ENCODE data around the gene RAPGEF1. TPM values are rescaled to one million over a fixed set of nuclear protein-coding genes. Genes with fewer than 3 reads are reported as not detected.

Gene RAPGEF1
- total and polyA plus RNA-seq, 2 donors (not counting 3 experiments of a cell fraction or from before 2014, with no cell fraction given), result 50.0 to 124 TPM

DNA sequence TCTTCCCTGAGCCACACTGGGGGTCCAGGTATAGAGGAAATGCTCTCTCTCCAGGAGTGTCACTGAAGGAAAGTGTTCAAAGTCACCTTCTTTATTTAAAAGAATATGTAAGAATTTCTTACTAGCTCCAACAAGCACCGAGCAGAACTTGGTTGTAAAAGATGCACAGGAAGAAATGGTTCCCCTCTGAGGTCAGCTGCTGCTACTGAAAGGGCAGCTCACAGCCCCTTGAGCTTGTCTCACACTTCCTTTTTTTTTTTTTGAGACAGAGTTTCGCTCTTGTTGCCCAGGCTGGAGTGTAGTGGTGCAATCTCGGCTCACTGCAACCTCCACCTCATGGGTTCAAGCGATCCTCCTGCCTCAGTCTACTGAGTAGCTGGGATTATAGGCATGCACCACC, 117.4 kb downstream of the RAPGEF1 start:
- H3K4me1 ChIP-seq (ENCODE audit: control insufficient read depth, extremely low read depth, insufficient read depth, low read length), result peaks cover 9% of the 10 kb centered on the region
- POLR2A ChIA-PET, result no interaction called here
- no peak overlapping the region for H3K4me3 ChIP-seq (replicated peaks in 1 of 3; ENCODE audit: insufficient read depth in 1 of 3, low read depth in 1 of 3, low read length in 3 of 3)
- DNase-seq (ENCODE audit: low read depth, low spot score) (no peak), FAIRE-seq (no peak)
- H3K4me2 ChIP-seq (ENCODE audit: insufficient read depth, low read length), result no peak overlapping the region
- H3K9me1 ChIP-seq (replicated peaks; ENCODE audit: control insufficient read depth, extremely low read depth, insufficient read depth, low read length), result no peaks in the 10 kb centered on the region
- H3K9ac ChIP-seq (replicated peaks; ENCODE audit: extremely low read depth, insufficient read depth, low read length), result no peak overlapping the region
- BruUV-seq (replicated peaks), result no TSS peak
- no peaks in the 10 kb centered on the region for H3K79me2 ChIP-seq (ENCODE audit: control insufficient read depth, insufficient read depth, low read length)
- H2AFZ ChIP-seq (ENCODE audit: low read depth, low read length), result no peak overlapping the region
- CTCF ChIA-PET, result interaction anchor here (1.2 to 1.4 kb wide), 3 partner anchors 12 to 31 kb away, joined by 4 to 6 read pairs (median 6); no protein-coding TSS in a partner anchor
- H3K9me3 ChIP-seq (replicated peaks; ENCODE audit: control insufficient read depth, insufficient read depth, low read length), result no peaks in the 10 kb centered on the region
- intact Hi-C loops (cut with micrococcal nuclease), result no loop called here
- TF ChIP-seq JUN (IDR thresholded peaks at IDR 0.05; ENCODE audit: borderline replicate concordance, insufficient read depth, insufficient read length, low read depth) (no peak), FOS (IDR thresholded peaks at IDR 0.05; ENCODE audit: borderline replicate concordance, insufficient read depth, low read length) (no peak), EZH2 (IDR thresholded peaks at IDR 0.05; ENCODE audit: borderline replicate concordance, low read depth, low read length, severe bottlenecking) (no peak), MYC (IDR thresholded peaks at IDR 0.05; ENCODE audit: low read depth, low read length) (no peak), POLR2A (IDR thresholded peaks at IDR 0.05; ENCODE audit: low read depth, low read length) (no peak), POLR2AphosphoS5 (IDR thresholded peaks at IDR 0.05; ENCODE audit: insufficient read depth, low read depth, low read length) (no peak), GATA2 (IDR thresholded peaks at IDR 0.05; ENCODE audit: insufficient read depth, insufficient read length, low read depth, low read length) (no peak)
- TF ChIP-seq, protein P1, sequence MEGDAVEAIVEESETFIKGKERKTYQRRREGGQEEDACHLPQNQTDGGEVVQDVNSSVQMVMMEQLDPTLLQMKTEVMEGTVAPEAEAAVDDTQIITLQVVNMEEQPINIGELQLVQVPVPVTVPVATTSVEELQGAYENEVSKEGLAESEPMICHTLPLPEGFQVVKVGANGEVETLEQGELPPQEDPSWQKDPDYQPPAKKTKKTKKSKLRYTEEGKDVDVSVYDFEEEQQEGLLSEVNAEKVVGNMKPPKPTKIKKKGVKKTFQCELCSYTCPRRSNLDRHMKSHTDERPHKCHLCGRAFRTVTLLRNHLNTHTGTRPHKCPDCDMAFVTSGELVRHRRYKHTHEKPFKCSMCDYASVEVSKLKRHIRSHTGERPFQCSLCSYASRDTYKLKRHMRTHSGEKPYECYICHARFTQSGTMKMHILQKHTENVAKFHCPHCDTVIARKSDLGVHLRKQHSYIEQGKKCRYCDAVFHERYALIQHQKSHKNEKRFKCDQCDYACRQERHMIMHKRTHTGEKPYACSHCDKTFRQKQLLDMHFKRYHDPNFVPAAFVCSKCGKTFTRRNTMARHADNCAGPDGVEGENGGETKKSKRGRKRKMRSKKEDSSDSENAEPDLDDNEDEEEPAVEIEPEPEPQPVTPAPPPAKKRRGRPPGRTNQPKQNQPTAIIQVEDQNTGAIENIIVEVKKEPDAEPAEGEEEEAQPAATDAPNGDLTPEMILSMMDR (IDR thresholded peaks at IDR 0.05; ENCODE audit: extremely low read depth in 1 of 2, insufficient read depth in 1 of 2, low read depth in 1 of 2, low read length in 2 of 2), result no peak
- TF ChIP-seq, protein P2, sequence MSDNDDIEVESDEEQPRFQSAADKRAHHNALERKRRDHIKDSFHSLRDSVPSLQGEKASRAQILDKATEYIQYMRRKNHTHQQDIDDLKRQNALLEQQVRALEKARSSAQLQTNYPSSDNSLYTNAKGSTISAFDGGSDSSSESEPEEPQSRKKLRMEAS (IDR thresholded peaks at IDR 0.05; ENCODE audit: insufficient read depth, insufficient read length), result no peak
- peaks cover 11 to 32% of the 10 kb centered on the region in 2 experiments for H3K36me3 ChIP-seq (ENCODE audit: control insufficient read depth in 2 of 2, extremely low read depth in 1 of 2, insufficient read depth in 2 of 2, low read length in 2 of 2)
- H4K20me1 ChIP-seq (replicated peaks; ENCODE audit: control insufficient read depth, extremely low read depth, insufficient read depth, low read length), result no peaks in the 10 kb centered on the region
- H3K27ac ChIP-seq (ENCODE audit: insufficient read depth, low read depth, low read length), result no peak overlapping the region
- H3K27me3 ChIP-seq (ENCODE audit: control insufficient read depth in 2 of 2, insufficient read depth in 2 of 2, low read length in 2 of 2), result no peaks in the 10 kb centered on the region
- dilution Hi-C loops (cut with MboI; ENCODE audit: extremely low pct_ligation_motif_present, low sequenced_read_pairs), result no loop called here
